Adrenal gland (tissue), 5 donors: ENCODE data around the gene C1QTNF9.

Experiments
- POLR2A ChIP-seq, 2 donors: fragments of 450-650 bp; IDR thresholded peaks; one replicate each; pipeline ENCODE4 v1.6.1; 2017; ENCODE audit warnings: antibody characterized with exemption in 2 of 2, mild to moderate bottlenecking in 2 of 2, moderate library complexity in 1 of 2
- TF ChIP-seq, protein P1 (sequence below), 6 experiments: fragments of 450-650 bp in 4 of 6; fragments of 200-600 bp in 2 of 6; sonication (generic) in 1 of 6; IDR thresholded peaks; 1 replicate in 5 of 6; 2 replicates in 1 of 6; pipeline versions ENCODE4 v1.5.1 to v1.8.0; 2016 to 2021; ENCODE audit warnings: antibody characterized with exemption in 6 of 6, mild to moderate bottlenecking in 2 of 6, moderate library complexity in 1 of 6
- donor health status: DM: no; HTN: no; CAD: no.

DNA sequence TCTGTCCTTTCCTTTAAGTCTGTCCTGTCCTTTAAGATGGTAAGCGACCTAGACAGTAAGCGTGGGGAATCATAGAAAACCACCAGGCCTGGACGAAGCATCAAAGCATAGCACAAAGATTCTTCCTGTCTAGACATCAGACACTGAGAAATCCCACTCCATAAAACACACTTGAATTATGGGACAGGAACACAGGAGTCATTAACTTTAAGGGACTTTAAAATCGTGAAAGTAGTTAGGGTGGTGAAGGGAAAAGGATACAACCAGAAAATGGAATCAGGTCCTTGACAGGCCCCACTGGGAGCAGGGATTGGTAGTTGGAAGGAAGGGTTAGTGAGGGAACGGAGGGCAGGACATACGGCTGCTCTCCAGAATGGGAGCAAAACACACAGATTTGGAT is 31.6 kb upstream of the C1QTNF9 start:
- TF ChIP-seq, protein P1, sequence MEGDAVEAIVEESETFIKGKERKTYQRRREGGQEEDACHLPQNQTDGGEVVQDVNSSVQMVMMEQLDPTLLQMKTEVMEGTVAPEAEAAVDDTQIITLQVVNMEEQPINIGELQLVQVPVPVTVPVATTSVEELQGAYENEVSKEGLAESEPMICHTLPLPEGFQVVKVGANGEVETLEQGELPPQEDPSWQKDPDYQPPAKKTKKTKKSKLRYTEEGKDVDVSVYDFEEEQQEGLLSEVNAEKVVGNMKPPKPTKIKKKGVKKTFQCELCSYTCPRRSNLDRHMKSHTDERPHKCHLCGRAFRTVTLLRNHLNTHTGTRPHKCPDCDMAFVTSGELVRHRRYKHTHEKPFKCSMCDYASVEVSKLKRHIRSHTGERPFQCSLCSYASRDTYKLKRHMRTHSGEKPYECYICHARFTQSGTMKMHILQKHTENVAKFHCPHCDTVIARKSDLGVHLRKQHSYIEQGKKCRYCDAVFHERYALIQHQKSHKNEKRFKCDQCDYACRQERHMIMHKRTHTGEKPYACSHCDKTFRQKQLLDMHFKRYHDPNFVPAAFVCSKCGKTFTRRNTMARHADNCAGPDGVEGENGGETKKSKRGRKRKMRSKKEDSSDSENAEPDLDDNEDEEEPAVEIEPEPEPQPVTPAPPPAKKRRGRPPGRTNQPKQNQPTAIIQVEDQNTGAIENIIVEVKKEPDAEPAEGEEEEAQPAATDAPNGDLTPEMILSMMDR (IDR thresholded peaks at IDR 0.05) = no peak
- TF ChIP-seq POLR2A (IDR thresholded peaks at IDR 0.05) = no peak
